Activated B cell treated with CpG ODN at 0.5 μM for 24 hours (primary cell): ENCODE measurements around the gene LHX2. TPM values are rescaled to one million over a fixed set of nuclear protein-coding genes. Genes with fewer than 3 reads are reported as not detected.

Source experiments
- ATAC-seq: fragments of 200-7000 bp; cut with Tn5 transposase; one replicate; pipeline ENCODE4 v1.10.0; 2021; ENCODE audit warnings: low read depth, mild to moderate bottlenecking, moderate library complexity
- CTCF ChIA-PET: fragments of 350-600 bp; sonication (Branson Sonifier 250); formaldehyde crosslinking; loops from one replicate; lab custom pipeline; 2021; ENCODE audit warnings: antibody characterized with exemption; lab: Charles Lee
- POLR2A ChIA-PET: fragments of 350-600 bp; sonication (Branson Sonifier 250); formaldehyde crosslinking; loops from one replicate; lab custom pipeline; 2021; ENCODE audit warnings: antibody characterized with exemption; lab: Charles Lee
- DNase-seq: peaks from one replicate; pipeline ENCODE4 v3.0.0; 2022
- H3K27ac Mint-ChIP-seq: one replicate; pipeline ENCODE4 v1.8.0; 2020; ENCODE audit warnings: mixed read lengths
- H3K27me3 Mint-ChIP-seq: one replicate; pipeline ENCODE4 v1.8.0; 2021; ENCODE audit warnings: mixed read lengths
- H3K36me3 Mint-ChIP-seq: one replicate; pipeline ENCODE4 v1.8.0; 2021; ENCODE audit warnings: low read depth, mixed read lengths
- H3K4me1 Mint-ChIP-seq: one replicate; pipeline ENCODE4 v1.8.0; 2021; ENCODE audit warnings: mixed read lengths
- H3K4me3 Mint-ChIP-seq: one replicate; pipeline ENCODE4 v1.8.0; 2020; ENCODE audit warnings: mild to moderate bottlenecking, mixed read lengths
- H3K9me3 Mint-ChIP-seq: one replicate; pipeline ENCODE4 v1.8.0; 2020; ENCODE audit warnings: mixed read lengths
- intact Hi-C: fragments of 100-400 bp; cut with micrococcal nuclease; formaldehyde crosslinking; loops from one replicate; pipeline ENCODE4 v1.15.1; 2024
- total RNA-seq: library from RNA; stranded (reverse); gene quantifications from 2 replicates; pipeline ENCODE4 v1.2.3, GENCODE V29; 2022
- TF ChIP-seq, protein P1 (sequence below): fragments of 200-600 bp; IDR thresholded peaks from one replicate; pipeline ENCODE4 v1.8.0; 2022; ENCODE audit warnings: antibody characterized with exemption, mild to moderate bottlenecking

Gene LHX2
- total RNA-seq, 1 donor from 2014 or later = not detected

DNA sequence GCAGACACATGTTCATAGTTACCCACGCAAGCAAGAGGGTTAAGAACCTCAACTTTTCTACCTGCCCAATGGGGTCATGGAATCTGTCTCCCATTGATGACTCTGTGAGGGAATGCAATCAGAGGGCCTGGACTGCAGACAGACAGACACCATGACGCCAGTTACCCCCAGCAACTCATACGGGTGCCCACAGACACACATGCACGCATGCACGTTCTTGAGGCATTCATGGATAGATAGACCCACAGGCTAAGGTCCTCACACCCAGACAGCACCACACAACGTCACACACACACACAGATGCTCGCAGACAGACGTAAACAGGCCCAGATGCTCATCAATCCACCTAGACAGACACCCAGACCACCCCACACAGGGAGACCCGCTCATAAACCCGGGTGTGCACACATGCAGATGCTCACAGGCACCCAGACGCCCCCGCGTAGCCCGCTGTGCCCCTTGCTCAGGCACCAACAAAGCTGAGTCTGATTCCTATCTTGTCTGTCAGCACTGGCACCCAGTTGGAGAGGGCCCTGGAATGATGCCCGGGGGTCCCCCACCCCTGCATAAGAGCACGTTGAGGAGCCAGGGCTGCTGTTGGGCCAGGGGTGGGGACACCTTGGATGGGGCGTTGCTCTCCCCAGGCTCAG lies 23.6 kb downstream of the LHX2 start:
- ATAC-seq (no peak), DNase-seq (no peak)
- TF ChIP-seq, protein P1, sequence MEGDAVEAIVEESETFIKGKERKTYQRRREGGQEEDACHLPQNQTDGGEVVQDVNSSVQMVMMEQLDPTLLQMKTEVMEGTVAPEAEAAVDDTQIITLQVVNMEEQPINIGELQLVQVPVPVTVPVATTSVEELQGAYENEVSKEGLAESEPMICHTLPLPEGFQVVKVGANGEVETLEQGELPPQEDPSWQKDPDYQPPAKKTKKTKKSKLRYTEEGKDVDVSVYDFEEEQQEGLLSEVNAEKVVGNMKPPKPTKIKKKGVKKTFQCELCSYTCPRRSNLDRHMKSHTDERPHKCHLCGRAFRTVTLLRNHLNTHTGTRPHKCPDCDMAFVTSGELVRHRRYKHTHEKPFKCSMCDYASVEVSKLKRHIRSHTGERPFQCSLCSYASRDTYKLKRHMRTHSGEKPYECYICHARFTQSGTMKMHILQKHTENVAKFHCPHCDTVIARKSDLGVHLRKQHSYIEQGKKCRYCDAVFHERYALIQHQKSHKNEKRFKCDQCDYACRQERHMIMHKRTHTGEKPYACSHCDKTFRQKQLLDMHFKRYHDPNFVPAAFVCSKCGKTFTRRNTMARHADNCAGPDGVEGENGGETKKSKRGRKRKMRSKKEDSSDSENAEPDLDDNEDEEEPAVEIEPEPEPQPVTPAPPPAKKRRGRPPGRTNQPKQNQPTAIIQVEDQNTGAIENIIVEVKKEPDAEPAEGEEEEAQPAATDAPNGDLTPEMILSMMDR = no peak
- CTCF ChIA-PET = interaction anchor here (0.8 kb wide), 1 partner anchor 74 kb away, joined by 3 read pairs; no protein-coding TSS in a partner anchor
- no peaks in the 10 kb centered on the region for H3K9me3 Mint-ChIP-seq
- POLR2A ChIA-PET = interaction anchor here (0.6 kb wide), 1 partner anchor 54 kb away, joined by 3 read pairs; no protein-coding TSS in a partner anchor
- H3K36me3 Mint-ChIP-seq = no peaks in the 10 kb centered on the region
- intact Hi-C loops = no loop called here
- H3K27me3 Mint-ChIP-seq = peaks cover 35% of the 10 kb centered on the region
- no peak overlapping the region for H3K27ac Mint-ChIP-seq
- no peak overlapping the region for H3K4me3 Mint-ChIP-seq
- H3K4me1 Mint-ChIP-seq = peaks cover 5% of the 10 kb centered on the region

DNA sequence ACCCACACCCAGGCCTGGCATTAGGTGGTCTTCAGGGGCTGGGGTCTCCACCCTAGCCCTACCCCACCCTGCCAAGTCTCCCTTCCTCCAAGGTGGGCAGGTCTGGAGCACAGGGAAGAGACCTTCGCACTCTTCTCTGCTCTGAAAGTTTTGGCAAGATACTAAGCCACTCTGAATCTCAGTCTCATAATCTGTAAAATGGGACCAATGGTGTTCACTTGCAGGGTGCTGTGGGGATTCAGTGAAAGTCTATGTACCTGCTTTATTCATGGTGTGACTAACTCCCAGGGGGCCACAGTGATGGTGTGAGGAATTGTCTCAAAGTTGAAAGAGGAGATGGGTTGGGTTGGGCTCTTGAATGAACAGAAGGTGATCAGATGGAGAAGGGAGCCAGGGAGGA lies 25.0 kb downstream of the LHX2 start:
- H3K36me3 Mint-ChIP-seq = no peaks in the 10 kb centered on the region
- no peak overlapping the region for H3K4me3 Mint-ChIP-seq
- DNase-seq (no peak), ATAC-seq (no peak)
- H3K9me3 Mint-ChIP-seq = no peaks in the 10 kb centered on the region
- TF ChIP-seq, protein P1 = no peak
- H3K27me3 Mint-ChIP-seq = peaks cover 34% of the 10 kb centered on the region
- peaks cover 13% of the 10 kb centered on the region for H3K4me1 Mint-ChIP-seq
- no peak overlapping the region for H3K27ac Mint-ChIP-seq
- ChIA-PET POLR2A (no interaction called here), CTCF (no interaction called here)
- intact Hi-C loops = no loop called here

GRCh38 chr9:124037790-124038189 lies 26.2 kb downstream of the LHX2 start:
- CTCF ChIA-PET = interaction anchor here (4.1 kb wide), 1 partner anchor 495 kb away, joined by 57 read pairs; no protein-coding TSS in a partner anchor
- Mint-ChIP-seq H3K4me3 (no peak overlapping the region), H3K27me3 (peaks cover 32% of the 10 kb centered on the region)

DNA sequence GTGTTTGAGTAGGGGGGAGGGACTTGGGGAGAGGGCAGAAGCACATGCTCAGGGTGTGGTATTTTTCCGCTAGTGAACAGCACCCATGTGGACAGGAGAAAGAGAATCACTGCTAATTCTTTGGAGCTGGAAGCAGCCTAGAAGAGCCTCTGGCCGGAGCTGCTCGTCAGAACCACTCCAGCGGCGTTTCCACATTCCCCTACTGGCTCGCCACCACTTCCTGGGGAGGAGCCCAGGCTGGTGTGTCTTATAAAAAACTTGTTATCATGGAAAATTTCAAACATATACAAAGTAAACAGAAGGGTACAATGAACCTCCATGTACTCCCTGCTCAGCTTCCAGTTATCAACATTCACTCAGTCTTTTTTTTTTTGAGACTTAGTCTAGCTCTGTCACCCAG lies 26.7 kb downstream of the LHX2 start:
- DNase-seq = no peak
- ChIA-PET POLR2A (no interaction called here), CTCF (interaction anchor here (4.1 kb wide), 1 partner anchor 496 kb away, joined by 57 read pairs; no protein-coding TSS in a partner anchor)
- Mint-ChIP-seq H3K27me3 (peaks cover 33% of the 10 kb centered on the region), H3K4me3 (no peak overlapping the region), H3K27ac (no peak overlapping the region), H3K36me3 (no peaks in the 10 kb centered on the region), H3K9me3 (no peaks in the 10 kb centered on the region), H3K4me1 (peaks cover 18% of the 10 kb centered on the region)
- ATAC-seq = no peak
- intact Hi-C loops = no loop called here
- TF ChIP-seq, protein P1 = no peak

More at GRCh38 chr9:124037790-124038189, 26.2 kb downstream of the LHX2 start:
- no peaks in the 10 kb centered on the region for H3K36me3 Mint-ChIP-seq
- no peak for DNase-seq
- POLR2A ChIA-PET = no interaction called here
- no peak for ATAC-seq
- peaks cover 18% of the 10 kb centered on the region for H3K4me1 Mint-ChIP-seq
- intact Hi-C loops = no loop called here
- TF ChIP-seq, protein P1 = no peak
- H3K9me3 Mint-ChIP-seq = no peaks in the 10 kb centered on the region
- H3K27ac Mint-ChIP-seq = no peak overlapping the region

- H3K27me3 Mint-ChIP-seq = peaks cover 38% of the 10 kb centered on the region
Observed at GRCh38 chr9:124038790-124039633, 27.4 kb downstream of the LHX2 start.

More at GRCh38 chr9:124038790-124039633, 27.4 kb downstream of the LHX2 start:
- Mint-ChIP-seq H3K4me1 (peaks cover 18% of the 10 kb centered on the region), H3K36me3 (no peaks in the 10 kb centered on the region), H3K9me3 (no peaks in the 10 kb centered on the region), H3K27ac (no peak overlapping the region), H3K4me3 (no peak overlapping the region)
- CTCF ChIA-PET = interaction anchor here (4.1 kb wide), 1 partner anchor 497 kb away, joined by 57 read pairs; no protein-coding TSS in a partner anchor
- POLR2A ChIA-PET = interaction anchor here (0.6 kb wide), 1 partner anchor 50 kb away, joined by 6 read pairs; no protein-coding TSS in a partner anchor
- ATAC-seq = no peak
- no peak for DNase-seq
- TF ChIP-seq, protein P1 = no peak
- intact Hi-C loops = no loop called here
